Spleen (tissue), 11 donors: ENCODE data around the gene PDGFD. TPM values are rescaled to one million over a fixed set of nuclear protein-coding genes. Genes with fewer than 3 reads are reported as not detected.

Experiments
- DNase-seq: peaks from one replicate; pipeline ENCODE4 v3.0.0-alpha.2; 2020
- H3K27ac ChIP-seq, 8 donors: fragments of 200-600 bp; sonication (generic) in 7 of 8; 1 replicate in 4 of 8; 2 replicates in 4 of 8; pipeline versions ENCODE4 v1.5.0 to v1.8.0; 2016 to 2021; ENCODE audit warnings: inconsistent platforms in 4 of 8, mild to moderate bottlenecking in 4 of 8, moderate library complexity in 1 of 8
- H3K27me3 ChIP-seq, 7 donors: fragments of 200-600 bp; sonication (generic) in 6 of 7; replicated peaks in 1 of 7; 1 replicate in 4 of 7; 2 replicates in 3 of 7; pipeline versions ENCODE4 v1.5.0 to v1.8.0; 2016 to 2021; ENCODE audit warnings: inconsistent platforms in 3 of 7, mild to moderate bottlenecking in 1 of 7
- H3K36me3 ChIP-seq, 6 donors: fragments of 200-600 bp; sonication (generic) in 5 of 6; 1 replicate in 4 of 6; 2 replicates in 2 of 6; pipeline versions ENCODE4 v1.5.0 to v1.8.0; 2016 to 2021; ENCODE audit warnings: inconsistent platforms in 2 of 6
- H3K4me1 ChIP-seq, 6 donors: fragments of 200-600 bp; sonication (generic) in 5 of 6; 1 replicate in 3 of 6; 2 replicates in 3 of 6; pipeline versions ENCODE4 v1.5.0 to v1.8.0; 2016 to 2021; ENCODE audit warnings: inconsistent platforms in 3 of 6
- H3K4me3 ChIP-seq, 8 donors: fragments of 200-600 bp; sonication (generic) in 7 of 8; 1 replicate in 4 of 8; 2 replicates in 4 of 8; pipeline versions ENCODE4 v1.5.0 to v1.8.0; 2016 to 2021; ENCODE audit warnings: inconsistent platforms in 4 of 8, mild to moderate bottlenecking in 4 of 8, moderate library complexity in 2 of 8
- H3K9me3 ChIP-seq, 8 donors: fragments of 200-600 bp; sonication (generic) in 7 of 8; 1 replicate in 4 of 8; 2 replicates in 4 of 8; pipeline versions ENCODE4 v1.5.0 to v1.8.0; 2016 to 2021; ENCODE audit warnings: inconsistent platforms in 4 of 8
- POLR2A ChIP-seq, 3 donors: fragments of 450-650 bp; IDR thresholded peaks; one replicate each; pipeline ENCODE4 v1.5.1; 2017; ENCODE audit warnings: antibody characterized with exemption in 3 of 3, mild to moderate bottlenecking in 1 of 3
- POLR2AphosphoS5 ChIP-seq, 3 donors: sonication (generic); formaldehyde crosslinking; IDR thresholded peaks; one replicate each; pipeline ENCODE4 v1.5.1; 2017; ENCODE audit warnings: antibody characterized with exemption in 3 of 3
- WGBS, 5 donors: extraction: QIAGEN DNeasy Blood & Tissue Kit in 3 of 5; methylation state at CpG; one replicate each; pipeline versions ENCODE4 v1.1.5 to v1.1.7; 2013 to 2018; 5-methylcytosine and 5-hydroxymethylcytosine counted together
- intact Hi-C: fragments of 100-400 bp; cut with DNase I; formaldehyde crosslinking; loops from one replicate; pipeline ENCODE4 v1.15.0; 2023; ENCODE audit warnings: low total_unique reads
- polyA plus RNA-seq, 3 donors: library from polyadenylated mRNA; stranded (reverse); fragments of 200-250 nt; gene quantifications; one replicate each; pipeline ENCODE4 v1.2.1, GENCODE V29; 2013
- total RNA-seq, 7 donors: library from RNA; depleted of rRNA in 3 of 7; stranded (reverse); fragments of >200 nt in 3 of 7; fragmentation: NEBNext Ultra II Directional in 4 of 7; extraction: Animal tissue kit (Norgen Biotek cat#: 25700) in 4 of 7; gene quantifications; one replicate each; pipeline versions ENCODE4 v1.1.0 to v1.2.1, GENCODE V29; 2016 to 2021
- TF ChIP-seq, protein P1 (sequence below), 11 experiments: fragments of 200-600 bp in 7 of 11; fragments of 450-650 bp in 4 of 11; sonication (generic) in 4 of 11; IDR thresholded peaks in 8 of 11; conservative IDR thresholded peaks in 3 of 11; 1 replicate in 7 of 11; 2 replicates in 4 of 11; pipeline versions ENCODE4 v1.4.0 to v1.8.0; 2016 to 2021; ENCODE audit warnings: antibody characterized with exemption in 11 of 11, inconsistent platforms in 4 of 11, mild to moderate bottlenecking in 1 of 11
- donor health status: healthy with polysubstance abuse.
- donor health status: DM: no; HTN: no; CAD: no; lungs with moderate emphysema.
- donor health status: DM: no; HTN: no; CAD: no.
- donor health status: Bipolar disorder and iron deficiency.
- donor health status: healthy.
- donor health status: DM: no; HTN: no; CAD: no.
- donor health status: DM: yes; HTN: yes; CAD: no.

The PDGFD gene
- total and polyA plus RNA-seq, 10 donors, result 0.43 to 7.1 (median 3.4) TPM

DNA sequence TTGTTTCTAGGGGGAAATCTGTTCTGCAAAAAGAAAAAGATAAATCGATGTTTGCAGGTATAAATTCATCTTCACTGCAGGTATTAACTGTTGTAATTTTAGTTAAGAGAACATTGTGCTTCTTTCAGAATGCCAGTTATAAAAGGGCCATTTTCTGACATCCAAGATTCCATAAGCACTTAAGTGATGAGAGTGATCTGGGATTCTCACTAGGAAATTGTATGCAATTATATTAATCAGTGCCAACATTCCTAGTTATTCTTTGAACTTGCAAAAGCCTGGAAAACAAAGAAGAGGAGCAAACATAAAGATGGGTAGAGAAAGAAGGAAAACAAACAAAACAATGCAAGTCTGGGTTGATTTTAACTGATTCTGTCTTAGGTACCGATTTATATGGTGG, 122.2 kb downstream of the PDGFD start:
- intact Hi-C loops, result no loop called here
- Histone ChIP-seq H3K27me3 (no peaks in the 10 kb centered on the region), H3K9me3 (peaks cover 0 to 5% (median 0%) of the 10 kb centered on the region in 8 donors), H3K27ac (no peak overlapping the region), H3K4me1 (no peaks in the 10 kb centered on the region), H3K4me3 (no peak overlapping the region), H3K36me3 (no peaks in the 10 kb centered on the region)
- TF ChIP-seq, protein P1, sequence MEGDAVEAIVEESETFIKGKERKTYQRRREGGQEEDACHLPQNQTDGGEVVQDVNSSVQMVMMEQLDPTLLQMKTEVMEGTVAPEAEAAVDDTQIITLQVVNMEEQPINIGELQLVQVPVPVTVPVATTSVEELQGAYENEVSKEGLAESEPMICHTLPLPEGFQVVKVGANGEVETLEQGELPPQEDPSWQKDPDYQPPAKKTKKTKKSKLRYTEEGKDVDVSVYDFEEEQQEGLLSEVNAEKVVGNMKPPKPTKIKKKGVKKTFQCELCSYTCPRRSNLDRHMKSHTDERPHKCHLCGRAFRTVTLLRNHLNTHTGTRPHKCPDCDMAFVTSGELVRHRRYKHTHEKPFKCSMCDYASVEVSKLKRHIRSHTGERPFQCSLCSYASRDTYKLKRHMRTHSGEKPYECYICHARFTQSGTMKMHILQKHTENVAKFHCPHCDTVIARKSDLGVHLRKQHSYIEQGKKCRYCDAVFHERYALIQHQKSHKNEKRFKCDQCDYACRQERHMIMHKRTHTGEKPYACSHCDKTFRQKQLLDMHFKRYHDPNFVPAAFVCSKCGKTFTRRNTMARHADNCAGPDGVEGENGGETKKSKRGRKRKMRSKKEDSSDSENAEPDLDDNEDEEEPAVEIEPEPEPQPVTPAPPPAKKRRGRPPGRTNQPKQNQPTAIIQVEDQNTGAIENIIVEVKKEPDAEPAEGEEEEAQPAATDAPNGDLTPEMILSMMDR (IDR thresholded peaks at IDR 0.05 in 8 of 11, conservative IDR thresholded peaks at IDR 0.05 in 3 of 11), result no peak
- TF ChIP-seq POLR2AphosphoS5 (IDR thresholded peaks at IDR 0.05) (no peak), POLR2A (IDR thresholded peaks at IDR 0.05) (no peak)
- WGBS, 5 donors, result 86 to 96% (median 89%) methylated on average over 2 of the region's 2 CpGs
- DNase-seq, result no peak

DNA sequence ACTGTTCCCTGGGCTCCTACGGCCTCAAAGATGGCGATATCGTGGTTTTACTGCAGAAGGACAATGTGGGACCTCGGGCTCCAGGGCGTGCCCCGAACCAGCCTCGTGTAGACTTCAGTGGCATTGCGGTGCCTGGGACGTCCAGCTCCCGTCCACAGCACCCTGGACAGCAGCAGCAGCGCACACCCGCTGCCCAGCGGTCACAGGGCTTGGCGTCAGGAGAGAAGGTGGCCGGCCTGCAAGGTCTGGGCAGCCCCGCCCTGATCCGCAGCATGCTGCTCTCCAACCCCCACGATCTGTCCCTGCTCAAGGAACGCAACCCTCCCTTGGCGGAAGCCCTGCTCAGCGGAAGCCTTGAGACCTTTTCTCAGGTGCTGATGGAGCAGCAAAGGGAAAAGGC, 127.0 kb downstream of the PDGFD start:
- TF ChIP-seq POLR2A (IDR thresholded peaks at IDR 0.05) (no peak), POLR2AphosphoS5 (IDR thresholded peaks at IDR 0.05) (no peak)
- TF ChIP-seq, protein P1 (IDR thresholded peaks at IDR 0.05 in 8 of 11, conservative IDR thresholded peaks at IDR 0.05 in 3 of 11), result no peak
- Histone ChIP-seq H3K9me3 (peaks cover 0 to 5% (median 0%) of the 10 kb centered on the region in 8 donors), H3K36me3 (no peaks in the 10 kb centered on the region), H3K4me1 (no peaks in the 10 kb centered on the region), H3K27me3 (no peaks in the 10 kb centered on the region), H3K4me3 (no peak overlapping the region), H3K27ac (no peak overlapping the region)
- intact Hi-C loops, result no loop called here
- no peak for DNase-seq
- WGBS, 5 donors, result 94 to 99% (median 97%) methylated on average over 15 to 21 of the region's 21 CpGs

DNA sequence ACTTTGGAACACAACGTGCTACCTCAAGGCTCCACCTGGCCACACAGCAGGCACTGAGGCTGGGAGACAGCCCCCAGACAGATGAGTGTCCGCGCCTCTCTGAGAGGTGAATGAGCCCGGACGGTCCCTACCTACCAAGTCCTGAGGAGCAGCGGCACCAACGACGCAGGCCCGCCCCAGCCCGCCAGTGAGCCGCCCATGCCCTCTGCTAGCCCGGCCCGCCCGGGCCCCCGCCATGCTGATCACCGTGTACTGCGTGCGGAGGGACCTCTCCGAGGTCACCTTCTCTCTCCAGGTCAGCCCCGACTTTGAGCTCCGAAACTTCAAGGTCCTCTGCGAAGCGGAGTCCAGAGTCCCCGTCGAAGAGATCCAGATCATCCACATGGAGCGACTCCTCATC, 127.4 kb downstream of the PDGFD start, which contains the start of gene DDI1:
Gene DDI1 (plus strand): TSS at position 53 of the 400 bp plus-strand sequence. CDS start 183 bp downstream, at position 236.
- 95 to 96% (median 96%) methylated on average over 24 to 26 of the region's 26 CpGs for WGBS, 5 donors
- no peaks in the 10 kb centered on the region for H3K27me3 ChIP-seq
- H3K36me3 ChIP-seq, result no peaks in the 10 kb centered on the region
- H3K9me3 ChIP-seq, result peaks cover 0 to 8% (median under 1%) of the 10 kb centered on the region in 8 donors
- no peak within 1 kb of the TSS for H3K4me3 ChIP-seq
- TF ChIP-seq, protein P1 (IDR thresholded peaks at IDR 0.05 in 8 of 11, conservative IDR thresholded peaks at IDR 0.05 in 3 of 11), result no peak
- TF ChIP-seq POLR2AphosphoS5 (IDR thresholded peaks at IDR 0.05) (no peak), POLR2A (IDR thresholded peaks at IDR 0.05) (no peak)
- no peaks in the 10 kb centered on the region for H3K4me1 ChIP-seq
- no peak for DNase-seq
- no peak within 1 kb of the TSS for H3K27ac ChIP-seq
- intact Hi-C loops, result no loop called here

DNA sequence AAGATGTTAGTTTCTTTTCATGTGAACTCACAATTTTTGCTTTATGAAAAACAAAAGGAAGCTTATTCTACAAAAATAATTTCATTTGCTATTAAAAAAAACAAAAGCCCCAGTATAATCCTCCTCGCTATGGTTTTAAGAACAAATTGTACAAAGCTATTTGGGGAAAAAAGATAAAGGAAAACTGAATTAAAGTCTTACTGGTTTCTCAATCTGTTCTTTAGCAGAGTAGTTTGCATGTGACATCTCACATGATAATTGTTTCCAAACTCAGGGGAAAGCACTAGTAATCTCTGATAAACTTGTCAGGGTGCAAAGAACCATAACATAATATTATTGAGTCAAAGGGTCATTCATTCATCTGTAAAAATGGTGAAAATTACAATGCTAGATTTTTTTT, 130.4 kb downstream of the PDGFD start:
- Histone ChIP-seq H3K9me3 (peaks cover 0 to 12% (median 2%) of the 10 kb centered on the region in 8 donors), H3K4me3 (no peak overlapping the region), H3K27me3 (no peaks in the 10 kb centered on the region), H3K4me1 (no peaks in the 10 kb centered on the region), H3K27ac (no peak overlapping the region), H3K36me3 (no peaks in the 10 kb centered on the region)
- TF ChIP-seq POLR2A (IDR thresholded peaks at IDR 0.05), result no peak
- WGBS, 5 donors, result 87 to 98% (median 89%) methylated on average over 1 of the region's 1 CpG
- intact Hi-C loops, result no loop called here
- no peak for DNase-seq

DNA sequence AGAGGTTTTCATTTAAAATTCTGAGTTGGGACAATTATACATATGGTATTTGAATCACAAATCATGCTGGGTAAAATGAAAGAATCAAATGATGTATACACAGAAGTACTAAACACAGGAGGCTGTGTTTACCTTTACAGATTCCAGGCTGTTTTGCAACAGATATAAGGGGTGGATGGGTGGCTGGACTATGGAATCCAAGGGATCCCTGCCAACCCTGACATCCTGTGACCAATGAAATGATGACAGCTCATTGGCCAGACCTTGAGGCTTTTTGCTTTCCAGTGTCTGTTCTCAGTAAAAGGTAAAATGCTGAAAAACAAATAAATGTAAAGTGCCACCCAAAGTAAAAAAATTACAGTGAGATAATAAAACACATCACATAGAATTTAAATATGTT, 130.8 kb downstream of the PDGFD start:
- TF ChIP-seq POLR2A (IDR thresholded peaks at IDR 0.05), result no peak
- TF ChIP-seq POLR2AphosphoS5 (IDR thresholded peaks at IDR 0.05), result no peak
- TF ChIP-seq, protein P1 (IDR thresholded peaks at IDR 0.05 in 8 of 11, conservative IDR thresholded peaks at IDR 0.05 in 3 of 11), result no peak
- DNase-seq, result no peak
- Histone ChIP-seq H3K27ac (no peak overlapping the region), H3K9me3 (peaks cover 0 to 12% (median 2%) of the 10 kb centered on the region in 8 donors), H3K4me3 (no peak overlapping the region), H3K4me1 (no peaks in the 10 kb centered on the region), H3K36me3 (no peaks in the 10 kb centered on the region), H3K27me3 (no peaks in the 10 kb centered on the region)
- intact Hi-C loops, result no loop called here
